HS-5 (cell line): ENCODE results near the gene MYL4.

Experiments used
- DNase-seq: peaks from one replicate; pipeline ENCODE4 v3.0.0-alpha.2; 2012; ENCODE audit warnings: low read depth

Gene MYL4

GRCh38 chr17:47273245-47273644 lies 64.1 kb downstream of the MYL4 start:
- no peak for DNase-seq
